ENCODE measurements around the gene MED12. TPM values are rescaled to one million over a fixed set of nuclear protein-coding genes. Genes with fewer than 3 reads are reported as not detected.
"Not testable (repeated sequence)": the region's sequence is repeated elsewhere in the genome, so short reads cannot be mapped to it uniquely, and the experiment has no call there.

Gene MED12
- total RNA-seq, 1 donor from 2014 or later, result 33.5 TPM

DNA sequence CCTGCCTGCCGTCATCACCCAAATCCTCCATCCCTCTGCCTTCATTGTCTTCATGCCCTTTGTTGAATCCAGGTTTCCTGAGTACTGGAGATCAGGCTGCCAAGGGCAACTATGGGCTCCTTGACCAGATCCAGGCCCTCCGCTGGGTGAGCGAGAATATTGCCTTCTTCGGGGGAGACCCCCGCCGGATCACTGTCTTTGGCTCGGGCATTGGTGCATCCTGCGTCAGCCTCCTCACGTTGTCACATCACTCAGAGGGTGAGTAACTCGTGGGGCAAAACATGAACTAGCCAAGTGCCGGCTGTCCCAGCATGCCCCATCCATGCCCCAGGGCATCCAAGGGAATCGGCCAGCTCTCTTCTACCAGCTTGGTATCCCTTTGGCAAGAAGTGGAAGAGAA, 45.7 kb downstream of the MED12 start:
- DNase-seq, result no peak

DNA sequence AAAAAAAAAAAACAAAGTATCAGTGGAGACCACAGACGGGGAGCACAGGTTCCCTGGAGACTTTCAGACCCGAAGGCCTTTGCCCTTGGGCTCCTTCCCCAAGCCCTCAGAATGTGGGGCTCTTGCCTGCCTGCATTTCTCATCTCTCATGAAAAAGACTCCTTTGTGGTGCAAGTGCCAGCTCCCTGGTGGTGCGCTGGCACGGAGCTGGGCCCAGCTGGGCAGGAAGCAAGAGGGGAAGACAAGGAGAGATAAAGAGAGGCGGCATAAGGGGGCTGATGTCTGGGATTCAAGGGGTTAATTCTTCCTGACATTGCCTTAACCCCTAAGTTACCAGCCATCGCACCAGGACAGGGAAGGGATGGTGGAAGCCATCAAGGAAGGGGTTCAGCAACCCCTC, 48.1 kb downstream of the MED12 start:
- no peak for DNase-seq

- no peak for DNase-seq
These were observed 48.8 kb downstream of the MED12 start for GRCh38 chrX:71167031-71167781.

DNA sequence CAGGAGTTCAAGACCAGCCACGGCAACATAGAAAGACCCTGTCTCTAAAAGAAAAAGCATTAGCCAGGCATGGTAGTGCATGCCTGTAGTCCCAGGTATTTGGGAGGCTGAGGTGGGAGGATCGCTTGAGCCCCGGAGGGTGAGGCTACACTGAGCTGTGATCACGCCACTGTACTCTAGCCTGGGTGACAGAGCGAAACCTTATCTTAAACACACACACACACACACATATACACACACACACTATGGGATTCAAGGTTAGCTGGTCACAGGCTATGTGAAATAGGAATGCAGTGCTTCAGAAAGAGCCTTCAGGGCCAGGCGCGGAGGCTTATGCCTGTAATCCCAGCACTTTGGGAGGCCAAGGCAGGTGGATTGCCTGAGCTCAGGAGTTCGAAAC, 49.7 kb downstream of the MED12 start:
- no peak for DNase-seq

- DNase-seq, result no peak
These were observed 51.2 kb downstream of the MED12 start for GRCh38 chrX:71169586-71169985.

DNA sequence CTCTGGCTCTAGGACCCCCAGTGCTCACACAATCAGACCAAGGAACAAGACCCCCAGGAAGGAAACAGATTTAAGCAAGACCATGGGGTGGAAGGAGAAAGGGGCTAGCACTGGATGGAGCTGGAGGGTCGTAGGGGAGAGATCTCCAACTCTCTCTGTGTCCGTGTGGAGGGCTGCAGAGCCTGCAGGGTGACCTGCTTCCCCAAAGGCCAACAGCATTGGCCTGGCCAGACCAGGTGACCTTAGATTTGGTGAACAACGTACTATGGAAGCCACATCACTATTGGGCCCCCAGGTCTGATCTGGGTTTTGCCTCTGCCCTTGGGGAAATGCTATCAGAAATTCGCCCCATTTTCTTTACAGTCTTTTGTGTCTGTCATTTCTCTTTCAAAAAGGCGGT, 52.3 kb downstream of the MED12 start:
- no peak for DNase-seq

DNA sequence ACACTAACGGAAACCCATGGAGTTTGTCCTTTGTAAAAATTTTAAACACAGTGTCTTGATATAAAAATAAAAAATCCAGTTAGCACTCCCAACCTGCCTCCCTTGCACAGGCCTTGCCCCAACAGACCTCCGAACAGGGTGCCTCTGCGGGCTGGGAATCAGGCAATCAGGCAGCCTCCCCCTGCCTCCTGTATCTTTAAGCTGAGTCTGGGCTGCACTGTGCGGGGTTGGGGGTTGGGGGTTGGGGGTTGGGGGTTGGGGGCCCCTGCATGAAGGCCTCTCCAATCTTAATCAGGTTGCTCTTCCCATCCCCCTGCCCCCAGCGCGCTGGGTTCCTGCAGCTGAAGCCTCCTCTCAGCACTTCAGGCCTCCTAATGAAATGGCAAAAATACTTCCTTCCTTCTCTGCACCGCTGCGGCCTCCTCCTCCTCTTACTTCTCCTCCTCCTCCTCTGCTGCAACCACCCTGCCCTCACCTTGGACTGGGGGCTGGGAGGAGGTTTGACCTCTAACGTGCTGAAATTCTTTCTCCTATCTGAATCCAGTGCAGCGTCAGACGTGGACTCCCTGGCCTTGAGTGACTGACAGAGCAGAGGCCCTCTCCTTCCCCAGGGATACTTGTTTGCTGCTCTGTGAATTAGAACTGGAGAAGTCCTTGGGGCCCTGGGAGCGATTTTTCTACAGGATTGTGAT, 52.9 kb downstream of the MED12 start:
- DNase-seq, result no peak

GRCh38 chrX:71173440-71173839, 55.0 kb downstream of the MED12 start:
- no peak for DNase-seq

- no peak for DNase-seq
These were observed 56.4 kb downstream of the MED12 start for GRCh38 chrX:71174795-71175194.

GRCh38 chrX:71175531-71175930, 57.1 kb downstream of the MED12 start:
- DNase-seq, result no peak

DNA sequence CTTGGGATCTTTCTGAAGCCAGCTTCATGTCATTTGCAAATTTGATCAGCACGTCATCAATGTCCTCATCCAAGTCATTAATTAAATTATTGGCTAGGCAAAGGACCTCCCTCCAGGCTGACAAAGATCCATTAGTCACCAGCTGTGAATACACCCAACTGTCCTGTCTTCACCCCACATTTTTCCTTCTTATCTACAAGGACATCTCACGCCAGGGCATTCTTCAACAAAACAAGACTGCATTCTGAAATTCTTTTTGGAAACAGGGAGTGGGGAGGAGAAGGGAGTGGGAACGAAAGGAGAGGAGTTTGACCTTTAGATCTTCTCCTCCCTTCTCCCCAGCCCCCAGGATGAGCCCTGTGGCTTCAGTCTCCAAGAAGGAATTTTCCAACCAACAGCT, 58.9 kb downstream of the MED12 start:
- DNase-seq, result no peak

GRCh38 chrX:71178908-71179307, 60.5 kb downstream of the MED12 start:
- peak; percentile 84 for DNase-seq

GRCh38 chrX:71180579-71181265, 62.3 kb downstream of the MED12 start:
- DNase-seq, result not testable (repeated sequence)

DNA sequence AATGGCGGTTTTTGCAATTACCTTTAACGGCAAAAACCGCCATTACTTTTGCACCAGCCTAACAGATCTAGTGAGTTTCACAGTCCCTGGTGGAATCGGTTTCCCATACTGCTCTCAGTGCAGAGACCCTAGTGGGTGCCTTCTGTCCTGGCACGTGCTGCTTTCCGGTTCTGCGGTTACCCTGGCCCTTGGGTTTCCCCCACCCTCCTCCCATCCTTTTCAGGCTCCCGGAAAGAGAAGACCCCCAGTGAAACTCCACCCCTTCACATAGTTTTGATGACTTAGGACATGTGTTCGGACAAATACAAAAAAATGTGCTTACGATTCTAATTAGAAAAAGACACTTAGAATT, 63.1 kb downstream of the MED12 start:
- no peak for DNase-seq

GRCh38 chrX:71181910-71182799, 63.8 kb downstream of the MED12 start:
- DNase-seq, result peak; percentile 97

DNA sequence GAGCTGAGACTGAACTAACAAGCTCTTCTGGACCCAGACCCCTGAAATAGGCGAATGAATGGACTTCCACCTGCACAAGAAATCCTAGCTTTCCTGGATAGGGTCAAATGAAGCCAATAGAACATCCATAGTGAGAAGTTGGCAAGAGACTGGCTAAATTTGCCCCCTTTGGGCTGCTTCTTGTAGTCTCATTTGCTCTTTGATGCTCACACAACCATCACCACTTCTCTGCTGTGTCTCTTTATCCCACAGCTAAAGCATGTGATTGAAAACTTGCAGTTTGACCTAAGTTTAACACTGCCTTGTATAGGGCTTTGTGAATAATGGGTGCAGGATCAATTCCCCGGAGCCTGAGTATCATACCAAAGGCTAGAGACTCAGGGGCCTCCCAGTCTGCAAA, 64.5 kb downstream of the MED12 start:
- DNase-seq, result peak; percentile 16

DNA sequence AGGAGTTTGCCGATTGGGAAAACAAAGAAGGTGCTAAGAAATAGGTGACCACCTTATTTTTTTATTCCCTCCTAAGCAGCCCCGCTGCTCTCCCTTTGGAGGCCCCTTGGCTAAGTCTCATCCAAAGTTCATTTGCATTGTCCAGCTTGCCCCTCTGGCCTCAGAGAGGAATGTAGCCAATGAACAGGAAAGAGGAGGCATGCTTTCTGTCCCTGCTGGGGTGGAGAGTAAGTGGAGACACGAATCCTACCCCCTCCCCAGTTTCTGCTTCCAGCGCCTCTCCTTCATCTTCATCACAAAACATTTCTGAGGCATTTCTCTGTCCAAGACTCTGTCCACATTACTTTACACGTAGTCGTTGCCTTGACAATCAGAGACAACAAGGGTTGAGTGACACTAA, 64.9 kb downstream of the MED12 start:
- peak; percentile 64 for DNase-seq

GRCh38 chrX:71184092-71184491, 65.7 kb downstream of the MED12 start:
- no peak for DNase-seq

- no peak for DNase-seq
These were observed 66.6 kb downstream of the MED12 start for GRCh38 chrX:71184803-71185495.

- DNase-seq, result no peak
These were observed 72.9 kb downstream of the MED12 start for GRCh38 chrX:71191248-71191647.

Measured in tongue (tissue), 2 donors.